Measurements from ENCODE around the gene MUC5B. TPM values are rescaled to one million over a fixed set of nuclear protein-coding genes. Genes with fewer than 3 reads are reported as not detected.
A peak's percentile ranks its signal among the peaks of the same experiment; 100 is the strongest.

Gene MUC5B
- total RNA-seq, 1 donor from 2014 or later, result not detected

DNA sequence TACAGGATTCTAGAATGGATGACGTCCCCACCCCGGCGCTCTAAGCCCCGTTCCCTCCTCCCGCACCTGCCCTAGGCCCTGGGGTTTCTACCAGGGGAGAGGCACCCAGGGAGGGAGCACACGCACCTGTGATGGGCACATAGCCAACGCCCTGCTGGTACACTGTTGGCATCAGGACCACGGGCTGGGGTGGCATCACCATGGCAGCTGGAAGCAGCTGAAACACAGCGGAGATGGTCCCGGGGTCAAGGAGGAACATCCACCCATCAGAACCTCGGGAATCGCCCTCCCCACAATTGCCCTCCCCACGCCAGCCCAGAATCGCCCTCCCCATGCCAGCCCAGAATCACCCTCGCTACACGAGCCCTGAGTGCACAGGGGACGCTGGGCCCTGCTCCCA, 63.0 kb downstream of the MUC5B start:
- ATAC-seq, result no peak
- intact Hi-C loops (cut with micrococcal nuclease), result no loop called here
- peak; percentile 18 for DNase-seq

DNA sequence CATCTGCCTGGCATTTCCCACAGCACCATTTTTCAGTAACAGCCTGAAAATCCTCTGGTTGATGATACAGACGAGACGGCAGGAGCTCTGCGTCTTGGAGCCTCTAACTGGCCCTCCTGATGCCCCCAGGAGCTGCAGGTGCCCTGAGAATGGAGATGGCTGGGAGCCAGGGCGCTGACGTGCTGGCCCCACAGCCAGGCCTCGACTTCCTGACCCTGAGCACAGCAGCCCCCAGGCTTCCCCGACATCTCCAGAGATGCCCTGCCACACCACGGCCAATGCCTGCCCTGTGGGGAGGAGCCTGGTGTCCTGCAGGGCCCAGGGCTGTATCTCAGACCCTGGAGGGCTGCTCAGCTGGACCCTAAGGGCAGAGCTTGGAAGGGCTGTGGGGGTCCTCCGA, 65.1 kb downstream of the MUC5B start:
- no peak for ATAC-seq
- intact Hi-C loops (cut with micrococcal nuclease), result no loop called here
- DNase-seq, result peak; percentile 4

DNA sequence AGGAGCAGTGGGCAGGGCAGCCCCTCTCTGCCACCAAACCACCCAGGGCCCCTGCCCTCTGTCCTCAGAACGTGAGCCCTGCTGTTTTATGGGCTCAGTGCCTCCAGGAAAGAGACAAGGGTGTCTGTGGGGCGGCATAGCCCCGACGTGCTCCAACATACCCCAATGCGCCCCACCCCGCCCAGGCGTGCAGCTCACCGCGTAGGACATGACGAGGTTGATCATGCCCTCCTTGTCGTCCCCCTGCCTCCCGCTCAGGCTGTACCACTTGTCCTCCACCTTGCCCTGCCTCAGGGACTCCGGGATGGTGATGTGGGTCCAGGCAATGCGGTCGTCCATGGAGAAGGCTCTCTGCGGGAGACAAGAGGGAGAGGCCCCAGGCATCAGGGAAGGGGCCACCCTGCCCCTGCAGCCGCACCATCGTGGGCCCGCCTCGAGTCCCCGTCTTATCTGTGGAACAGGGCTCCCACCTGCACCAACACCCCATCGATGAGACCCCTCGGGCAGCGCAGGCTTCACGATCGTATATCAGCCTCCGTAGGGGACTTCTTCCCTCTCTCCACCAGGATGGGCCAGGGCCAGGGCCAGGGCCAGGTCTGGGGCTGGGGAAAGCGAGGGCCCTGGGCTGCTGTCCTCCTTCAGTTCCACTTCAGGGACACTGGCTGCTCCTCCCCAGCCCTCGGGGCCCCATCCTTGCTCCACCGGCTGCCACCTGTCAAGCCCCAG, 65.7 kb downstream of the MUC5B start:
- ATAC-seq (no peak), DNase-seq (peak; percentile 16)
- intact Hi-C loops (cut with micrococcal nuclease), result no loop called here

GRCh38 chr11:1289211-1289935, 66.5 kb downstream of the MUC5B start:
- peak; percentile 18 for DNase-seq

DNA sequence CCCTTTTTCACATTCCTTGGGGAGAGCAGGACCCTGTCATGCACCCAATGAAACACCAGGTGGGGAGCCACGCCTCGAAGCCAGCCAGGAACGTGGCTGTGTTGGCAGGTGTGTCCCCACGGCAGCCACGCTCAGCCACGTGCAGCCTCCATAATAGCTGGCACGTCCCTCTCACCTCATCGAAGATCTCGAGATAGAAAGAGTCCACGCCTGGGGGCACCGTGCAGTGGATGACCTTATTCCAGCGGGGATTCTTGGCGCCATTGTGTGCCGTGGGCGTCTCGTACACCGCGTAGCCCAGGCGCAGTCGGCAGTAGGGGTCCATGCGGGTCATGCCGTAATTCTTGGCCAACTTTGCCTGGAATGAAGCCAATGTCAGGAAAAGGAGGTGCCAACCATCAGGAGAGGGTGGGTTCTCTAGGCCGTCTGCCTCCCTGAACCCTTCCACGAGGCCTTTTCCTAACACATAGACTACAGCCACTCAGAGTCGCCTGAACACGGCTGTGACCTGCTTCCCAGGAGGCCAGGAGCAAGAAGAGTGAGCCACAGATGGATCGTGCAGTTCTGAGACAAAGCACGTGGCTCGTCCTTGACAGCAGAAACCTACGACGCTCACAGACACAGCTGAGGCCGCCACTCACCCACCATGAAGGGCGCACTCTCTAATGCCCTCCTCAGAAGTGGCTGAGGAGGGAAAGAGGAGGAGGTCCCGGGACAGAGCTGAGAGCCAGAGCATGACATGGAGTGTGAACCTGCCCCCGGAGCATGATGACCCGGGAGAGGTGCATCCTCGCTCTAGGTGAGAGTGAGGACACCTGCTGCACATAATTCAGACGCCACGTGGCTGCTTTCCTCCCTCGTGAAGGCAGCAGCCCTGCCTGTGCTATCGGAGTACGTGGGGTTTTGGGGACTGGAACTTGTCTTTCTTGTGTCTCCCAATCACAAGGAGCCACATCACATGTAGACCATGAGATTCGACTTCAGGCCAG, 67.5 kb downstream of the MUC5B start:
- intact Hi-C loops (cut with micrococcal nuclease), result no loop called here
- ATAC-seq, result no peak
- peak; percentile 15 for DNase-seq

More at GRCh38 chr11:1289211-1289935, 66.5 kb downstream of the MUC5B start:
- ATAC-seq, result no peak
- intact Hi-C loops (cut with micrococcal nuclease), result no loop called here

DNA sequence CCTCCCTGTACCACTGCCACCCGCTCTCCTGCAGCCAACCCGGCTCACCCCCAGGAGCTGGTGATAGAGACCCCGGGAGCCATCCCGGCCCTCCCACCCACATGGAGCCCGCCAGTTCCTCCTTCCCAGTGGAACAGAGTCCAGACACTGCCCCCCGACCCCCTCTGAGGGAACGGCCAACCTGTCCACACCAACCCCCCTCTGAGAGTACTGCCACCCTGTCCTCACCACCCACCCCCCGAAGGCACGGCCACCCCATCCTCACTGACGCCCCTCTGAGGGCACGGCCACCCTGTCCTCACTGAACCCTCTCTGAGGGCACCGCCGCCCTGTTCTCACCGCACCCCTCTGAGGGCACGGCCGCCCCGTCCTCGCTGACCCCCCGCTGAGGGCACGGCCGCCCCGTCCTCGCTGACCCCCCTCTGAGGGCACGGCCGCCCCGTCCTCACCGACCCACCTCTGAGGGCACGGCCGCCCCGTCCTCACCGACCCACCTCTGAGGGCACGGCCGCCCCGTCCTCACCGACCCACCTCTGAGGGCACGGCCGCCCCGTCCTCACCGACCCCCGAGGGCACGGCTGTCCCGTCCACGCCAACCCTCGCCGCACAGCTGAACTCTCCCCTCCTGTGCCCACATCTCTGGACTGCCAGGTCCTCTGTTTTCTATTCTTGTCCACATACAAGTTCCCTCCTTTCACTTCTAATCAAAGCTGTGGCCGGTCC, 68.6 kb downstream of the MUC5B start:
- intact Hi-C loops (cut with micrococcal nuclease), result no loop called here
- ATAC-seq (no peak), DNase-seq (peak; percentile 16)

- intact Hi-C loops (cut with micrococcal nuclease), result no loop called here
- no peak for ATAC-seq
- DNase-seq, result peak; percentile 7
Observed at GRCh38 chr11:1292018-1292643, 69.3 kb downstream of the MUC5B start.

GRCh38 chr11:1292644-1293618, 70.1 kb downstream of the MUC5B start:
- peak; percentile 18 for DNase-seq
- ATAC-seq, result no peak
- intact Hi-C loops (cut with micrococcal nuclease), result no loop called here

DNA sequence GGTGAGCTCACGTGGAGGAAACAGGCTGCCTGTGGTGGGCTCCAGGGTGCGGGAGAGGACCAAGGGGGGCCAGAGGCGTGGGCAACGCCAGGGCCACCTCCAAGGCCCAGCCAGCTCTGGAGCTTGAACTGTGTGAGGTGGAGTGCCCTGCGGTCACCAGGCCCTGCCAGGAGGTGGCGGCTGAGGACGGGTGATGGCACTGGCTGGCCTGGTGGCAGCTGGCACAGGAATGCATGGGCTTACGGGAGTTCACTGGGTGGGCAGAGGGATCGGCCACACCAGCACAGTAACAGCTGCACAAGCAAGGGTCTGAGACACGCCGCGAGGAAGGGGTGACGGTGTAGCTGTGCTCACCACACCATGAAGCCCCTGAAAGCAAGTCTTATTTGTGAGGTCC, 70.8 kb downstream of the MUC5B start:
- intact Hi-C loops (cut with micrococcal nuclease), result no loop called here
- DNase-seq (peak; percentile 31), ATAC-seq (no peak)

DNA sequence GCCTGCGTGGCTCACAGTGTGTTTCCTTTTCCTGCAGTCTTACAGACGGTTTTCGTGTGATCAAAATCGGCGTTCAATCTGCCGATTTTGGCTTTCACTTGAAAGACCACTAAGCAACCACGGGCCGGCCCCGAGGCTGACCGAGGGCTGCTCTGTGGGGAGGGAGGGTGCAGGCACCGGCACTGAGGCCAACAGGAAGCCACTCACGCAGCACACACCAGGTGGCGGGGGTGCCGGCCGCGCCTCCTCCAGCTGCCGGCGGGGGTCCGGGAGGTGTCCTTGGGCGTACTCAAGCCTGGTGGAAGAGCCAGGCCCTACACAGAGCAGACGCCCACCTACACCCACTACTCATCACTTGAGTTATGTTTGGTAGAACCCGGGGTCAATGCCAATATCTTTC, 72.2 kb downstream of the MUC5B start:
- intact Hi-C loops (cut with micrococcal nuclease), result no loop called here
- peak; percentile 25 for DNase-seq
- no peak for ATAC-seq

DNA sequence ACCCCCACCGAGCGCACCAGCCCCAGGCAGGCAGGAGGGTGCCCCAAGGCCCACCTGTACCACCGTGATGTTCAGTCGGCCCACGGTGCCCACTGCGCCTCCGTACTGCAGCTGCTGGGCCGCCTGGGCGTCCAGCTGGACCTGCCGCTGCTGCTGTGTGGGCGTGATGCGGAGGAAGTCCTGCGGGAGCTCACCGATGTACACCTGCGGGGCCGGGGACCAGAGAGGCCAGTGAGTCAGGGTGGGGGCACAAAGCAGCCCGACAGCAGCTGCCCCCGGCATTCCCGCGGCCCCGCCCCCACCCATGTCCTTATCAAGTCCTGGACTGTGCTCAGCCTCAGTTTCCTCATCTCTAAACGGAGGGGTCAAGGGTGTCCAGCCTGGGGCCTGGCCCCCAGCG, 72.7 kb downstream of the MUC5B start:
- ATAC-seq (no peak), DNase-seq (no peak)
- intact Hi-C loops (cut with micrococcal nuclease), result no loop called here

DNA sequence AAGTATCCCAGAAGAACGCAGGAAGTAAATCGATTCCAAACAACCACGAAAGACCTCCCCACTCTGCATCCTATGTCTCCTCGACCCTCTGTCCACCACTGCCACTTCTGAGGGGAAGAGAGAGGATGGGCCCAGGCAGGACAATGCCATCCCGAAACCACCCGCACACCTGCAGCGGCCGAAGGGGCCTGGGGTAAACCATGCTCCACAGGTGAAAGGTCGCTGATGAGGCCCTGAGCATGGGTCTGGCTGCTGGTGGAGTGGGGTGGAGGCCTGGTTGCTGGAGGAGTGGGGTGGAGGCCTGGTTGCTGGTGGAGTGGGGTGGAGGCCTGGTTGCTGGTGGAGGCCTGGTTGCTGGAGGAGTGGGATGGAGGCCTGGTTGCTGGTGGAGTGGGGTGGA, 73.4 kb downstream of the MUC5B start:
- no peak for ATAC-seq
- no peak for DNase-seq
- intact Hi-C loops (cut with micrococcal nuclease), result no loop called here

DNA sequence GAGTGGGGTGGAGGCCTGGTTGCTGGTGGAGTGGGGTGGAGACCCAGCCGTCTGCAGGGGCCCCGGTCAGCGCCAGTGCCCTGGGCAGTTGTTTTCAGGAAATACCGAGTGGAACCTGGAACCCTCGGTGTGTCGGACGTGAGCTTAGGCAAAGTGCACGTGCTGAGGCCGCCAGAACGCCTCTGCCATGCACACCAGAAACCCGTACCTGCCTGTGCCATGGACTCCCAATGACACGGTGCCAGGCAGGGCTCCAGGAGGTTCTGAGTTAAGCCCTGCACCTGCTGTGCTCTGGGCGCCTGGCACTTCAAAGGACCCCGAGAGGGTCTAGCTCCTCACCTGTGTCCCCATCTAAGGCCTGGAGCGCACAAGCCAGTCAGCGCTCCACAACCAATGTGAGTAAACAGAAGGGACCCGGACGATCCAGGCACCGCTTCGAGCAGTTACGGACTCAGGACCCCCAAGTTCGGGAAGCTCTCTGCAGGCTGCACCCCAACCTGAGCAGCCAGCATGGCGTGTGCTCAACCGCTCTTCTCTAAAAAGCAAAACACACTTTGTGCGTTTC, 74.2 kb downstream of the MUC5B start:
- intact Hi-C loops (cut with micrococcal nuclease), result no loop called here
- DNase-seq, result peak; percentile 24
- no peak for ATAC-seq

DNA sequence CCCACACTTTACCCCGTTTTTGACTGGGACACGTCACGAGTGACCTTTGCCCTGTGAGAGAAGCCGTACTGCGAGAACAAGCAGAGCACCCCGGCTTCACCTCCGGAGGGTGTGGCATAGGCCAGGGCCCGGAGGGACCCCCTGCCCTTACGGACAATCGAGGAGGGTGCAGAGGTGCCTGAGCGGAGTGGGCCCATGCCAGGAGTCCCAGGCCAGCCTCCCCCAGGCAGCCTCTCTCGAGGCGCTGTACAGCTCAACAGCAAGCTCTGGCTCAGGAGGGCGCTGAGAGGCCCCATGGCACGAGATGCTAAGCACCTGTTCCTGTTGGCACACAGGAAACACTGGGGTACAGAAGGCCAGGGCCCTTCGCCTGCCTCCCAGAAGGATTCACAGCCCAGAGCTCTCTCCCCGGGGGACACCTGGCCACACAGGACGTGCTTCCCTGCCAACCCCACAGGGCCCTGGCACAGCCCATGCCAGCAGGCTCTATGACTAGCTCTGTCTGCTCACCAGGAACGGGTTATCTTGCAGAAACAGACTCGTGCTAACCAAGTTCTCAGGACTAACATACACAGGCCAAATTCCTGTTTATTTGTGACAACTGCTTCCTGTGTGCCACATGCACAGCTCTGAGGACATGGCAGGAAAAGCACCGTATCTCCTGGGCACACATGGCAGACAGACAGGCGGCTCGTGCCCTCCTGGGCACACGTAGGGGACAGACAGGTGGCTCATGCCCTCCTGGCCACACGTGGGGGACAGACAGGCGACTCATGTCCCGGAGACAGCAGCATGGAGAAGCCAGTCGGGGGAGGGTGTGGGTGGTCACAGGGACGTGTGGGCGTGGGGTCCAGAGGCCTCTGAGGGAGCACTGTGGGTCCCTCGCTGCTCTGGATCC, 75.0 kb downstream of the MUC5B start:
- intact Hi-C loops (cut with micrococcal nuclease), result no loop called here
- DNase-seq (peak; percentile 59), ATAC-seq (peak; percentile 77)

DNA sequence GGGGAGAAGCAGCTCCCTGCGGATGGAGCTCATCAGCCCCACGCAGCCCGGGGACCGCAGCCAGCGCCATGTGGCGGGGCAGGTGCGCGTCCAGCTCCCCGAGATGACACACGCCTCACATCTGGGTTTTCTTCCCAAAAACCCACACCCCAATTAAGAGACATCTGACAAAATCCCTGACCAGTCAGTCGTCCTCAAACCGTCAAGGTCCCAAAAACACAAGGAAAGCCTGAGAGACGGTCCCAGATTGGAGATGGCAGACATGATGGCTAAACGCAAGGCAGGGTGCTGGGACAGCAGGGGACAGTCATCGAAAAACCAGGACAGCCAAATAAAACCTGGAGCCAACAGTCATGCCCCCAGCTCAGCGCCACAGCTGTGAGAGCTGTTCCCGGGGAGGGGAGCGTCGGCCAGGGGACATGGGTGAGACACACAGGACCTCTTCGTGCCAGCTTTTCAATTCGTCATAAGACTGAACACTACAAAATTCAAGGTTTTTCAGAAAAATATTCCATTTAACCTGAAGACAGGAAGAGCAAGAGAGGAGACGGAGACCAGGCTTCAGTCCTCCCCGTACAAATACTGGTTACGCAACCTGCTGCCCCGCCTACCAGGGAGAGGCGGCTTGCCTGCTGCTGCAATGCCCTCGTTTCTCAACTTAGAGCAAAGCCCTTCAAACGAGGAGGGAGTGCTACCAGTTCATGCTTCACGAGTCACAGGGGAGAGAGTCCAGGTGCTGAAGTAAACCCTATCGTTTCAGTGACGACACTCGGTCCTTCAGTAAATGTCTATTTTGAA, 76.0 kb downstream of the MUC5B start:
- DNase-seq (peak; percentile 85), ATAC-seq (peak; percentile 83)
- intact Hi-C loops (cut with micrococcal nuclease), result no loop called here
